Activated CD4-positive, CD25-positive, alpha-beta regulatory T cell treated with anti-CD3 and anti-CD28 coated beads, Interleukin-2, amount 50 U/mL, for 16 hours (primary cell): Measurements from ENCODE around the gene DRC1.

Experiments
- DNase-seq: peaks from one replicate; pipeline ENCODE4 v3.0.0-alpha.2; 2020; ENCODE audit warnings: low read depth, low spot score

The DRC1 gene

DNA sequence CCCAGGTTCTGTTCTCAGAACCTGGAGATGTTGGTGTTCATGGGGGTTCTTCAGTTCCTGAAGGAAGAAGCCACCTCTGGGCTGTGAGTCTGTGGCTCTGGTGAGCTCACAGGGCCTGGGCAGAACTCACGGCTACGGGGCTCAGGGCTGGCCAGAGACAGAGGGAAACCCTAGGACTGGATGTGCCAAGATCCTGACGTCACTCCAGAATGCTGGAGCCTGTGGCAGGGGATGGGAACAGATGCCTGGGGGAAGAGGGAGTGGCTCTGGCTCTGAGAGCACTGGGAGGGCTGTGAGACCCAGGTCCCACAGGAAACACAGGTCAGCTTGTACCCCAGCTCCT, 76.2 kb downstream of the DRC1 start, which contains the start of gene OTOF:
Gene OTOF, minus strand, starts transcription at position 214 of the 343 bp plus-strand sequence.
- no peak for DNase-seq

- DNase-seq, result no peak
These were observed 76.6 kb downstream of the DRC1 start for GRCh38 chr2:26478366-26478765.

DNA sequence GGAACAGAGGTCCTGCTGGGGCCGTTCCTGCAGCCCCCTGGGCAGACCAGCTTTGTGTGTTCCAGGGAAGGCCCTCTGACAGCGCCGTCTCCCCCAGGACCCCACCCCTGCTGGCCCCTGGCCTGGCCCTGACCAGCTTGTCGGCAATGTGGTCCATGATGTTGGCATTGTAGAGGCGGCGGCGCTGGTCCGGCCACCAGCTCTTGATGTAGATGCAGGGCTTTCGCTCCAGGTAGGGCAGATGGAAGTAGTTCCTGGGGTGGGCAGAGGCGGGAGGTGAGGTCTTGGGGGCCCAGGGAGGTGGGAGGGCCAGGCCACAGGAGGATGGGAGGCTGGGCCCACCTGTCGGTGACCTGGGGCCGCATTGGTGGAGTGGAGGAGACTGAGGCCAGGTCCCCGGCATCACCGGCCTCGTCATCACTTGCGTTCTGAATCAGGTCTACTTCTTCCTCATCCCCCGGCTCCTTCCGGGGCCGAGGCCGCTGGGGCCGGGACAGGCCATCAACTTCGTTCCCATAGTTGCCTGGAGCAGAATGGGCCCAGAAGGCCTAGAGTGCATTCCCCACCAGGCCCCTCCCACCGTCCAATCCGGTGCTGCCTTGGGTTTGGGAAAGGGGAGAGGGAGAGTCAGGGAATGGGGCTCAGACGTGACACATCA, 77.5 kb downstream of the DRC1 start:
- no peak for DNase-seq

DNA sequence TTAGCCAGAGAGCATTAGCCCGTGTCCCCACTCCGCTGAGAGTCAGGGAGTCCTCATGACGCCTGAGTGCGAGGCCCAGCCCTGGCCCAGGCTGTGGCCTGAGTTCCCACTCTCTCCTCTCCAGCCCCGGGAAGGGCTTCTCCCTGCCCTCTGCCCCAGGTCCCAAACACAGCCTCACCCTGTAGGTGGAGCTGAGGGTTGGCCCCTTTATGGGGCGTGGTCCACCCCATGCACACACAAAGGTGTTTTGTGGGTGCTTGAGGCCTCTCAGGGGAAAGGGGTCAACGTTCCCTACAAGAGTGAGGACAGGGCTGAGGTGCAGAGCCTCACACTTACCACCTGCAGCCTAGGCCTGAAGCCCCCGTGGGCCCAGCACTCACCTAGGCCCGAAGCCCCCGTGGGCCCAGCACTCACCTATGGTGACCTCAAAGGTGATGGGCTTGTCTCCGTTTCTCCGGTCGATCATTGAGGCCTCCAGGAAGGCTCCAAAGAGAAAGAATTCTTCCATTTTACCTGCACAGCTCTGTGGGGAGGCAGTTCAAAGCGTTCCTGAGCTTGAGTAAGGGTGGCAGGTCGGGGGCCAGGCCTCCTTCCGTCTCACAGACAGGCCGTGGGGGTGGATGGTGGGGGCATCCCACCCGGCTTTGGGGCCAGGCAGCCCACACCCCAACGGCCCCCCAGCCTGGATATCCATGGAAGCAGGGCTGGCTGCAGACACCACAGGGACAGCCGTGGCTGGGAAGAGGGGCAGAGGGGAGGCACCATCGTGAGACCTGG, 78.3 kb downstream of the DRC1 start:
- no peak for DNase-seq

GRCh38 chr2:26480566-26481423, 79.1 kb downstream of the DRC1 start:
- no peak for DNase-seq

- no peak for DNase-seq
These were observed 80.0 kb downstream of the DRC1 start for GRCh38 chr2:26481706-26482105.

- no peak for DNase-seq
These were observed 80.7 kb downstream of the DRC1 start for GRCh38 chr2:26482211-26483026.

- DNase-seq, result no peak
These were observed 81.3 kb downstream of the DRC1 start for GRCh38 chr2:26483027-26483326.

DNA sequence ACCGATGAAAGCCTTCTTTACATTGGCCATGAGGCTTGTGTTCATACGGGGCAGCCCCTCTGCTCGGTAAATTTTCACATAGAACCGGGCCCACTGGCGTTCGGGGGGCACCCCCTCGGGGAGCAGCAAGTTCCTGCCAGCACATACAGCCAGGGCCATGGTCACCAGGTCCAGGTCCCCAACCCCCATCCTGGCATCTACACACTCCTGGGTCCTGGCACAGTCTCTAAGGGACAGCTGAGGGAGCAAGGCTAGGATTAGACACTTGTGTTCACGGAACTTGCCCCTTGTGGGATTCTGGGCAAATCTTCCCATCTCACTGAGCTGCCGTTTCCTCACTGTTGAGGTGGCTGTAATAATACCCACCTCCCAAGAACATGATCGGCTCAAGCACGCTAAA, 81.8 kb downstream of the DRC1 start:
- DNase-seq, result no peak

DNA sequence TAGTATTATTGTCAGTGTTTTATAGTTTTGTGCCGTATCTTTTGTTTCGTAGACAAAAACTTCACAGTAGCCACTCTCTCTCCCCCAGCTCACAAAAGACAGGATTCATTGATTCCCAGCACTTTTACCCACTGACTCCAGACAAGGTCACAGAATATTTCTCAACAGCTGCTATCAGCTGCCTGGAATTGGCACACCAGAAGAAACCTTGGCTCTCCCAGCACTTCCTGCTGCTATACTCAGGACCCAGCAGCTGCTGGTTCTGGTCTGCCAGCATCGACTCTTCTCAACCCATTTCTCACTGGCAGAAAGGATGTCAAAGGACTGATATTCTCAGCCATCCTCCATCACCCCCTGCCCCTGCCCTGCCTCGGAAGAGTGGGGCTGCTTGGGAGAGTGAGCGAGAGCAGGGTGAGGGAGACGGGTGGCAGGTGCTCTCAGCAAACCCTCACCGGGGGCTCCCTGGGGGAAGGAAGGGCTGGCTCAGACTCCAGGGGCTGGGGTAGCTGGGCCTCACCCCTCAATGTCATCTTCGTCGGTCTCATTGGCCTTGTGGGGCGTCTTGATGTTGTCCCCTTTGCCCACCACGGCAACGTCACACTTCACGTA, 82.3 kb downstream of the DRC1 start:
- no peak for DNase-seq

- no peak for DNase-seq
These were observed 82.9 kb downstream of the DRC1 start for GRCh38 chr2:26484579-26484978.

- no peak for DNase-seq
These were observed 83.4 kb downstream of the DRC1 start for GRCh38 chr2:26485099-26485498.

- no peak for DNase-seq
These were observed 84.2 kb downstream of the DRC1 start for GRCh38 chr2:26485725-26486418.

DNA sequence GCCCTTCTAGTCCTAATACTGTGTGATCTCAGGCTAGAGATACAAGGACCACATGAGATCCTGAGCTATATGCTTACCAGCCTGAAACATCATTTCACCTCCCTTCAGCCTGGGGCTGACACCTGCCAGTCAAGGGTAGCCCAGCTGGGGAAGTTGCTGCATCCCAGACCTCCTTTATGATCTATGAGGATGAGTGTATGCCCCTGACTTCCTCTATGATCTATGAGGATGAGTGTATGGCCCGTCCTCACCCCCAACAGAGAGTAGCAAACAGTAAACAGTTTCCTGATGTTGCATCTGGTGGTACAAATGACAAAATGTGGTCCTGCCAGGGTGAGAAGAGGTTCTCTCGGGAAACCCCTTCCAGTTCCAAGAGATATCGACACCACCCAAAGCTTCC, 85.1 kb downstream of the DRC1 start:
- no peak for DNase-seq

DNA sequence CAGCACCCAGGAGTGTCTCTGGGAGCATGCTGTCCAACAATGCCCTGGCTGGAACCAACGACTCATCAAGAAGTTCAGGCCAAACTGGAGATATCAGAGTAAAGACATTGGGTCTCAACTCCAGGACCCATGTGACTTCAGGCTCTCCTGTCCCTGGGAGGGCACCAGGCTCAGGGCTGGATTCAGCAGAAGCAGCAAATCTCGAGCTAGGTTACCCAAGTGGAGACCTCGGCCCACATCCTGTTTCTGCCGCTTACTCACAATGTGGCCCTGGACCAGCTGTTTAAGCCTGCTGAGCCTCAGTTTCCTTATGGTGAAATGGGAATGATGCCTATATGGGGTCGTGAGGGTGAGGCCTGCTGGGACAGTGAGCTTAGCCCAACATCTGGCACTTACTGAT, 85.5 kb downstream of the DRC1 start:
- no peak for DNase-seq

DNA sequence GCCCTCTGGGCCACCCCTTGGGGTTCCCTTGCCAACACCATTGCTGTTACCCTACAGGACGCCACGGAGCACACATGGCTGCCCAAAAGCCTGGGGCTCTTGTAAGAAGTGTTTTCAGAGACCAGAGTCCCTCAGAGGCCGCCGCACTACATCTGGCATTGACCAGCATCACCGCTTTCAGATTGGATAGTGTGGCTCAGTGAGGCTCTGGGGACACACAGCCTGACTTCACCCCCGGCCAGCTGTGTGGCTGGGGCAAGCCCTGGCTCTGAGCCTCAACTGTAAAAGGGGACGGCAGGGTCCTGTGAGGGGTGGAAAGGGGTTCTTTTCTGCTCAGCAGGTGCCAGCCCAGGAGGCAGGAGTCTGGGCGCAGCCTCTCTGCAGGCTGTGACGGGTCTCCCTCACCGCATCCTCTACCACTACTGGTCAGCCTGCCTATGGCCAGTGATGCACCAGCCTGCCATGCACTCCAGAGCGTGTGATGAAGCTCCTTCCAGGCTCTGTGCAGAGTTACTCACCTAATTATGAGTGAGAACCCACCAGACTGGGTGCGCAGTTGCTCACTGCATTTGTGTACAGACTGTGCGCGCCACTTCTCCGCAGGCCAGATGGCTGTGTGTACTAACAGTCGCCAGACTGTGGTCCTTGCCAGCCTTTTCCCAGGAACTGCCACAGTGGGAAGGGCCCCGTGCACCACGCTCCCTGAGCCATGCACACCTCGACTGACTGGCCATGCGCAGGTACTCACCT, 86.9 kb downstream of the DRC1 start:
- DNase-seq, result no peak

DNA sequence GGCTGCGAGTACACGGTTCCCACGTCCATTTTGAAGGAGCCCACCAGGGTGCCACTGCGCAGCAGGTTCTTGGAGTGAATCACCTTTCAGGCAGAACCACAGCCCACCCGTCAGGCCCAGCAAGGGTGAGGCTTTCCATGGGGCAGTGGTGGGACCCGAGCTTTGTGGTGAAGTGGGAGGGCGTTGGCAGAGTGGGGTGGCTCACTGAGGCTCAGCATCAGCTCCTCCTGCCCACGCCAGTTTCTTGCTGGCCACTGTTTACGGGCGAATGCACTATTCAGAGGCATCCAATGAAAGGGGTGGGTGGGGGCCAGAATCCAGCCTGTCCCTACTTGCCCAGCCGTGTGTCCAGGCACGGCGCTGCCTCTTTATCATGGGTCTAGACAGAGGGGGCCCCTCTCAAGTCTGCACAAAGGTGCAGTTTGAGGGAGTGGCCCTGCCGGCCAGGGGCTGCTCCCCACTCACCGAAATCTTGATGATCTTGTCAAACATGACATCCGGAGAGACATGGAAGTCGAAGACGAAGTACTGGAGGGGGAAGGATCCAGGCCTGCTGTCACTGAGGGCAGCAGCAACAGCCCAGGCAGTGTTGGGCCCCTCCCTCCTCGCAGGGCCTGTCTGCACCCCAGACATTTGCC, 87.6 kb downstream of the DRC1 start:
- no peak for DNase-seq

DNA sequence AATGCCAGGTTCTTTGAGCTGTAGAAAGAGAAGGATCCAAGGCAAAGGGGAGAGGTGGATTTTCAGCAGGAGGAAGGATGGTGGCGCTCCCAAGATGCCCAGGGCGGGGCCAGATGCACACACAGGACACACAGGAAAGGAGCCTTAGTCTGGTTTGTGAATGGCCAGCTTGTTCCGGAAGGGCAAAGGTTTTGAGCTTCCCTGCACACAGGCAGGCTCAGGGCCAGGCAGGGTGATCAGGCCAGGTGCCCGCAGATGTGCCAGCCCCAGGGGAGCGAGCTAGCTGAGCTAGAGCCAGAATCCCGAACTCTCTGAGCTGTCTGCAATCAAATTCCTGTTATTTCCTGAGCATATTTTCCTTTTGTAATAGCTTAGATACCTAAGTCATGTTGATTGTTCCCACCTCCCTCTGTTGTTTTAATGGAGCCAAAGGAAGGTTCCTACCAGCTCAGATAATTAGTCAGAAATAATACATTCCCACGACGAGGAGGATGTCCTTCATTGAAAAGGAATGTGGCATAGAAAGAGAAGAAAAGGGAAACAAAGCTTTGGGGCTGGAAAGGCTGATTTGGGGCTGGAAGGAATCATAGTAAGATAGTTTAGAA, 89.9 kb downstream of the DRC1 start:
- DNase-seq, result no peak
